ENCODE data around the gene CCDC148.

CCDC148 gene

DNA sequence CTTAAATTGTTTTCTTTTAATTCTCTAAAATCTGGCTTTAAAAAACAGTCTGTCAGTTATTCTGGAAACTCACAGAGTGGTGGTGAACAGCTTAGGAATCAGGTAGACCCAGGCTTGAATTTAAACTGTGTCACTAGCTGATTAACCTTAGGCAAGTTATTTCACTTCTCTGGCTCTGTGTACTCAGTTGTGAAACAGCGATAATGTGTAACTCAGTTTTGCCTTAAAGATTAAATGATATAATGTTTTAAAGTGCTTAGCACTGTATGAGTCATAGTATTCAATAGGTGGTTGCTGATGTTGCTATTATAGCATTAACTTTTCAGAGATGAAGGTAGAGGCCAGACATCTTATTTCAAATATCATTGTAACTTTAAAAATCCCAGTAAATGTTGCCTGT lies 40.9 kb upstream of the CCDC148 start:
- no peak for FAIRE-seq
- no peak for DNase-seq (ENCODE audit: insufficient read length, low spot score)
- TF ChIP-seq POU2F2 (IDR thresholded peaks at IDR 0.05; ENCODE audit: low read depth, low read length): no peak
- no peak for TF ChIP-seq SPI1 (IDR thresholded peaks at IDR 0.05; ENCODE audit: low read depth, low read length)
- TF ChIP-seq POLR2A (IDR thresholded peaks at IDR 0.05; ENCODE audit: low read depth, low read length): no peak
- TF ChIP-seq TAF1 (IDR thresholded peaks at IDR 0.05; ENCODE audit: low read depth, low read length): no peak
- no peak for TF ChIP-seq POLR2AphosphoS5 (IDR thresholded peaks at IDR 0.05; ENCODE audit: low read depth, low read length)
- no peak for TF ChIP-seq PAX5 (IDR thresholded peaks at IDR 0.05; ENCODE audit: insufficient read depth, low read length, severe bottlenecking)

GRCh38 chr2:158496986-158497385 lies 40.4 kb upstream of the CCDC148 start:
- DNase-seq (ENCODE audit: insufficient read length, low spot score) (no peak), FAIRE-seq (no peak)
- no peak for TF ChIP-seq POU2F2 (IDR thresholded peaks at IDR 0.05; ENCODE audit: low read depth, low read length)

DNA sequence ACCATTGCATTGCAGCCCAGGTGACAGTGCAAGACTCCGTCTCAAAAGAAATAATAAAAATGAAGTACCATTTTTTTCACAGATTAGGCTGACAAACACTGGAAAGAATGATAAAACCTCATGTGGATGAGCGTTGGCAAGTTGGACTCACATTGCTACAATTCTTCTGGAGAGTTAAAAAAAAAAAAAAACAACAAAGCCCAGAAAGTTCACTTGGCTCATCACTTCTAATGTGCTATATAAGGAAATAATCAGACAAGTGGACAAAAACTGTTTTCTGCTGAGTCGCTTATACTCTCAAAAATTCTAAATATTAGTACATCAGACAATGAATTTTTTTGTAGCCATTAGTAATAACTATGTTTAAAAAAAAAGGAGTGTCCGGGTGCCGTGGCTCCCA lies 38.6 kb upstream of the CCDC148 start:
- TF ChIP-seq TAF1 (IDR thresholded peaks at IDR 0.05; ENCODE audit: low read depth, low read length) (no peak), POLR2AphosphoS5 (IDR thresholded peaks at IDR 0.05; ENCODE audit: low read depth, low read length) (no peak), PAX5 (IDR thresholded peaks at IDR 0.05; ENCODE audit: insufficient read depth, low read length, severe bottlenecking) (no peak), SPI1 (IDR thresholded peaks at IDR 0.05; ENCODE audit: low read depth, low read length) (no peak), POU2F2 (IDR thresholded peaks at IDR 0.05; ENCODE audit: low read depth, low read length) (no peak), POLR2A (IDR thresholded peaks at IDR 0.05; ENCODE audit: low read depth, low read length) (no peak)
- FAIRE-seq: no peak
- DNase-seq (ENCODE audit: insufficient read length, low spot score): no peak

GRCh38 chr2:158493458-158493857 lies 36.9 kb upstream of the CCDC148 start:
- no peak for FAIRE-seq
- TF ChIP-seq POU2F2 (IDR thresholded peaks at IDR 0.05; ENCODE audit: low read depth, low read length) (no peak), PAX5 (IDR thresholded peaks at IDR 0.05; ENCODE audit: insufficient read depth, low read length, severe bottlenecking) (no peak), TAF1 (IDR thresholded peaks at IDR 0.05; ENCODE audit: low read depth, low read length) (no peak), POLR2A (IDR thresholded peaks at IDR 0.05; ENCODE audit: low read depth, low read length) (no peak), POLR2AphosphoS5 (IDR thresholded peaks at IDR 0.05; ENCODE audit: low read depth, low read length) (no peak), SPI1 (IDR thresholded peaks at IDR 0.05; ENCODE audit: low read depth, low read length) (no peak)
- no peak for DNase-seq (ENCODE audit: insufficient read length, low spot score)

DNA sequence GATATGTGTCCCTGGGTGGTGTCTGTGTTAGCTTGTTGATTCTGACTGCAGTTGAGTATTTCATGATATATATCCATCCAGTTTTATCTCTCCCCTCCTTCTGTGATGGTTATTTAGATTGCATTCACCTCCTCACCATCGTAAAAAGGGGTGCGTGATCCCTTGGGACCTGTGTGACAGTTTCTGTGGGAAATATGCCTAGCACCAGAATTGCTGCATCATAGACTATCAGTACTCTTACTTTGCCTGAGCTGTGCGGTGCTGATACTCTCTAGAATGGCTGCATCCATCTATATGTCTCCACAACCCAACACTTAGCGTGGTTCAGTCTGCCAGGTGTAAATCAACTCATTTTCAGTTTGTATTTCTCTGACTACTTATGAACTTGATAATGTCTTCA lies 34.5 kb upstream of the CCDC148 start:
- DNase-seq (ENCODE audit: insufficient read length, low spot score) (no peak), FAIRE-seq (no peak)
- TF ChIP-seq SPI1 (IDR thresholded peaks at IDR 0.05; ENCODE audit: low read depth, low read length): no peak
- no peak for TF ChIP-seq PAX5 (IDR thresholded peaks at IDR 0.05; ENCODE audit: insufficient read depth, low read length, severe bottlenecking)
- TF ChIP-seq TAF1 (IDR thresholded peaks at IDR 0.05; ENCODE audit: low read depth, low read length): no peak
- no peak for TF ChIP-seq POLR2A (IDR thresholded peaks at IDR 0.05; ENCODE audit: low read depth, low read length)
- TF ChIP-seq POU2F2 (IDR thresholded peaks at IDR 0.05; ENCODE audit: low read depth, low read length): no peak
- TF ChIP-seq POLR2AphosphoS5 (IDR thresholded peaks at IDR 0.05; ENCODE audit: low read depth, low read length): no peak

- DNase-seq (ENCODE audit: insufficient read length, low spot score) (no peak), FAIRE-seq (no peak)
- no peak for TF ChIP-seq POLR2A (IDR thresholded peaks at IDR 0.05; ENCODE audit: low read depth, low read length)
- no peak for TF ChIP-seq SPI1 (IDR thresholded peaks at IDR 0.05; ENCODE audit: low read depth, low read length)
- no peak for TF ChIP-seq POU2F2 (IDR thresholded peaks at IDR 0.05; ENCODE audit: low read depth, low read length)
- no peak for TF ChIP-seq POLR2AphosphoS5 (IDR thresholded peaks at IDR 0.05; ENCODE audit: low read depth, low read length)
- no peak for TF ChIP-seq PAX5 (IDR thresholded peaks at IDR 0.05; ENCODE audit: insufficient read depth, low read length, severe bottlenecking)
- TF ChIP-seq TAF1 (IDR thresholded peaks at IDR 0.05; ENCODE audit: low read depth, low read length): no peak
Measured at GRCh38 chr2:158489366-158490112, 33.0 kb upstream of the CCDC148 start.

GRCh38 chr2:158488442-158489216 lies 32.1 kb upstream of the CCDC148 start:
- no peak for DNase-seq (ENCODE audit: insufficient read length, low spot score)
- TF ChIP-seq SPI1 (IDR thresholded peaks at IDR 0.05; ENCODE audit: low read depth, low read length) (no peak), POLR2A (IDR thresholded peaks at IDR 0.05; ENCODE audit: low read depth, low read length) (no peak), PAX5 (IDR thresholded peaks at IDR 0.05; ENCODE audit: insufficient read depth, low read length, severe bottlenecking) (no peak), TAF1 (IDR thresholded peaks at IDR 0.05; ENCODE audit: low read depth, low read length) (no peak), POU2F2 (IDR thresholded peaks at IDR 0.05; ENCODE audit: low read depth, low read length) (no peak), POLR2AphosphoS5 (IDR thresholded peaks at IDR 0.05; ENCODE audit: low read depth, low read length) (no peak)
- FAIRE-seq: no peak

DNA sequence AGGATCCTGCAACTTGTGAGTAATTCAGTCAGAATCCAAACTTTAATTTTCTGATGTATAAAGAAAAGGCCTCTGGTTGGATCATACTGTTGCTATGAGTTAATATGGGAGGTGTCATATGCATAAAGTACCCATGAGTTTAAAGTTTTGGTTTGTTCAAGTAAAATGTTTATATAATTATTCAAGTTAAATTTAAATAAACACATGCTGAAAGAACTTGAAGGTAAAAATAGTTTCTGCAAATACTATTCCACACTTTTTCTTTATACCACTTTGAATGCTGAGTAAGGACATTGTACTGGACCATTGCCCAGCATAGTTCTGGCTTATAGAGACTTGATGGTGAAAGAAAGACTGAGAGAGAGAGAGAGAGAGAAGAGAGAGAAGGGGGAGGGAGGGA lies 30.9 kb upstream of the CCDC148 start:
- TF ChIP-seq SPI1 (IDR thresholded peaks at IDR 0.05; ENCODE audit: low read depth, low read length) (no peak), POU2F2 (IDR thresholded peaks at IDR 0.05; ENCODE audit: low read depth, low read length) (no peak), POLR2AphosphoS5 (IDR thresholded peaks at IDR 0.05; ENCODE audit: low read depth, low read length) (no peak), TAF1 (IDR thresholded peaks at IDR 0.05; ENCODE audit: low read depth, low read length) (no peak)
- DNase-seq (ENCODE audit: insufficient read length, low spot score) (no peak), FAIRE-seq (no peak)

DNA sequence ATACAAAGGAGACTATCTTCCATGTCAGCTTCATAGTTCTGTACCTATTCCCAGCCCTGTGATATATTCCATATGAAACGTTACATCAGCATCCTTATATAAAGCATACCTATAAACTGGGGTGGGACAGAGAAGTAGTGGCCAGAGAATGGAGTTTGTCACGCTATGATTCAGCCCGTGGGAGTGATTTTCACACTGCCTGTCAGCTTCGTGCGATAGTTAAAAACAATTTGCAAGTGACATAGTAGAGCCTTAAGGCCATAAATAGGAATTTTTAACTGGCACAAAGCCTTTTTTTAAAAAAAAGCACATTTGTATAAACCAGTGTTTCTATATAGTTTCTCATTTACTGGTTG lies 30.4 kb upstream of the CCDC148 start:
- FAIRE-seq: peak; percentile 56

More for the DNA sequence above, 30.4 kb upstream of the CCDC148 start:
- TF ChIP-seq POU2F2 (IDR thresholded peaks at IDR 0.05; ENCODE audit: low read depth, low read length) (no peak), PAX5 (IDR thresholded peaks at IDR 0.05; ENCODE audit: insufficient read depth, low read length, severe bottlenecking) (no peak)
- no peak for DNase-seq (ENCODE audit: insufficient read length, low spot score)
